ENCODE data around the gene SLC2A9.

SLC2A9 gene

GRCh38 chr4:10019521-10020051, 1.7 kb downstream of the SLC2A9 start:
- no peak for DNase-seq (ENCODE audit: low read depth)

- DNase-seq (ENCODE audit: low read depth) = peak; percentile 88
Observed at GRCh38 chr4:10018818-10019461, 2.4 kb downstream of the SLC2A9 start.

DNA sequence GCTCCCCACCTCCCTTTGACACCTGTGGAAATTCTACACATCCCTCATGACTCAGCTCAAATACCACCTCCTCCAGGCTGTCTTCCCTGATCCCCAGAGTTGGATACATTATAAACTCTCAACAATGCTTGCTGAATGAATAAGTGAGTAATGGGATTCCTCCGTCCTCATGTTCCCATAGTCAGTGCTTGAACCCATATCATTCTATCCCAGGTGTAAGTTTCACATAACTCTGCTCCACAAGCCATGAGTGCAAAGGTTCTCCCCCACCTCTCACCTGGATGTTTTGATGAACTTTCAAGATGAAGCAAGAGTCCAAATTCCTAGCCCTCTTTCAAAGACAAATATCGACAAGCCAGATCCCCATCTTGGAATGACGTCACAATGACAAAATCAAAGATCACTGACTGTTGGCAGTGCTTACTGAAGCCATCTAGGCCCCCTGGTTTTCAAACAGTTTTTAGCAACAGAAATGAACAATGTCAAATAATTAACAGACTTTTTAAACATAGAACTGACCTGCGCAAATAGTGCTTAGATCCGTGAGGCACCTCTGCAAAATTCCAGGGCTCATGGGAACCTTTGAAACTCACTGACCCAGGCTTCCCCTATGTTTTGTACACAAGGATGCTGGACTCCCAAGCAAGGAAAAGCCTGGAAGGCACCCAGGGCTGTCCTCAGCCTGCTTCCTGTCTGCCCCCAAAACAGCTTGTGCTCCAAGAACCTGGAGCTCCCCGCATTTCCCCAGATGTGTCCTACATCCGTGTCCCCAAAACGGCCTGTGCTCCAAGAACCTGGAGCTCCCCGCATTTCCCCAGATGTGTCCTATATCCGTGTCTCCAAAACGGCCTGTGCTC, 4.0 kb downstream of the SLC2A9 start:
- DNase-seq (ENCODE audit: low read depth) = no peak

- DNase-seq (ENCODE audit: low read depth) = no peak
Observed at GRCh38 chr4:10016169-10016568, 5.1 kb downstream of the SLC2A9 start.

GRCh38 chr4:10015140-10015753, 6.0 kb downstream of the SLC2A9 start:
- no peak for DNase-seq (ENCODE audit: low read depth)

GRCh38 chr4:10013722-10014121, 7.6 kb downstream of the SLC2A9 start:
- no peak for DNase-seq (ENCODE audit: low read depth)

DNA sequence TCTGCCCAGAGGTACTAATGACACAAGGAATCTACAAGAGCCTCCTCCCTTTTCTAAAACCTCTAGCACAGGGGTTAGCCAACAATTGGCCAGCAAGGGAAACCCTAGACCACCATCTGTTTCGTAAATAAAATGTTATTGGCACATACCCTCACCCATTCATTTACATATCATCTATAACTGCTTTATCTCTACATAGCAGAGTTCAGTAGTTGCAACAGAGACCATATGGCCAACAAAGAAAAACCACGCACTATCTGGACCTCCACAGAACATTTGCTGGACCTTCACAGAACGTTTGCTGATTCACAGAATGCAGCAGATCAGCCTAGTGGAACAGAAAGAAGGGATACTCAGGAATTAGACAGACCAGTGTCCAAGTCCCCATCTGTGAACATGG, 9.4 kb downstream of the SLC2A9 start:
- DNase-seq (ENCODE audit: low read depth) = no peak

DNA sequence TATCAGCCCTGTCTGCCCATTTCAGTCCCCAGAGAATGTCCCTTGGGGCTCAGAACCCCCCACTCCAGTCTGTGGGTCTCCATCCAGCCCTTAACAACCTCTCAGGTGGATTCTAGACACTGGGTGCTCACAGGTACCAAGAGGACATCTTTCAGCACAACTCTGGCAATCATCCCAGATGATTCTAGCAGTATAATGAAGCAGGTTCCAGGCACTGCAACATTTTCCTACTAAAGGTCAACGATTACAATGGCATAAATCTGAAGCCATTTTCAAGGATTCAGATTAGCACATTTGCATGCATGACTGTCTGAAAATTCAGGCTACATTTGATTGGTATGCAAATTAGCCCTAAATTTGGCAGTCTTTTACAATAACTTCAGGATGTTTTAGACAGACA, 10.0 kb downstream of the SLC2A9 start:
- no peak for DNase-seq (ENCODE audit: low read depth)

GRCh38 chr4:10009861-10010500, 11.3 kb downstream of the SLC2A9 start:
- no peak for DNase-seq (ENCODE audit: low read depth)

DNA sequence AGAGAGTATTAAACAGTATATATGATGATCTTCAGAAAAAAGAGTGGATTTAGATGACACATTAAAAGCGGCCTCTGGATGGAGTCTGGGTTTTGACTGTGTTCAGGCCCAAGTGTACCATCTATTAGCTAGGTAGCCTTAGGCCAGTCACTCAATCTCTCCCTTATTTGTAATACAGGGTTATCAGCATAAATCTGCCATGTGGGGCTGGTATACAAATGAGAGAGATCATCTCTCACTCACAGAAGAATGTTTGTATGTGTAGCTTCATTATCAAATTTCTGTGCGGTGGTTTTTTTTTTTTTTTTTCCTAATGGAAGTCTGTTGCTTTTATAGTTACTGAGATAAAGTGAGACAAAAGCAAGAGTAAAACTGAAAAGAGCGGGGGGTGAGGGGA, 12.7 kb downstream of the SLC2A9 start:
- DNase-seq (ENCODE audit: low read depth) = no peak

DNA sequence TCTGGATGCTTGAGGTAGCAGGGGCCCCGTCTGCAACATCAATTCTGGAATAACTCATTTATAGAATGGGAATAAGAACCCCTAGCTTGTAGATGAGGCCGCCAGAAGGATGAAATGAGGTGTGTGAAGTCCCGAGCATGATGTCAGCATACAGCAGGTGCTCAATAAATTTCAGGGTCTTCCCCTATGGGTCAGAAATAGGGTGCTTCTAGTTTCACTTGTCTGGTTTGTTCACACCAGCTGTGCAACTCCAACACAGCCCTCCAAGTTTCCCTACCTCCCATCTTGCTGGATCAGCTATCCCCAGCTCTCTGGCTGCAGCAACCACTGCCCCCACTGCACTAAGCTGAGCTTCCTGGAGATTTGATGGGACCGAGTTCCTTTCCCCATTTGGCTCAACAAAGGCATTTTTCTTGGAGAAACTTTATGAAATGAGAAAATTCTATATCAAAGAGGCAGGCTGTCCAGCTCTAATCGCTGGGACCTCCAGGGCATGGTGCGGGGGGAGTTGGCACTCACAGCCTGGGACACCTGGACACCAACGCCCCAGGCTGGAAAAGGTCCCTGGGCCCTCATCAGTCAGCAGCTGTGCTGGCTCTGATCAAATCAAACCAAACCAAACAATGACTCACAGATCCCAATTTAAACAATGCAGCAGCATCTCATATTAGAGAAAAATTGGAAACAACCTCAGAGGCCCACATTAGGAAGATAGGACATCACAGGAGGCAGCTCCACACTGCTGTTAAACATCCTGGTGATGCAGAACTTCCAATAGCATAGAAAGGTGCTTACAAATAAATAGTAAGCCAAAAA, 13.3 kb downstream of the SLC2A9 start:
- no peak for DNase-seq (ENCODE audit: low read depth)

- DNase-seq (ENCODE audit: low read depth) = no peak
Observed at GRCh38 chr4:10007436-10007740, 13.9 kb downstream of the SLC2A9 start.

DNA sequence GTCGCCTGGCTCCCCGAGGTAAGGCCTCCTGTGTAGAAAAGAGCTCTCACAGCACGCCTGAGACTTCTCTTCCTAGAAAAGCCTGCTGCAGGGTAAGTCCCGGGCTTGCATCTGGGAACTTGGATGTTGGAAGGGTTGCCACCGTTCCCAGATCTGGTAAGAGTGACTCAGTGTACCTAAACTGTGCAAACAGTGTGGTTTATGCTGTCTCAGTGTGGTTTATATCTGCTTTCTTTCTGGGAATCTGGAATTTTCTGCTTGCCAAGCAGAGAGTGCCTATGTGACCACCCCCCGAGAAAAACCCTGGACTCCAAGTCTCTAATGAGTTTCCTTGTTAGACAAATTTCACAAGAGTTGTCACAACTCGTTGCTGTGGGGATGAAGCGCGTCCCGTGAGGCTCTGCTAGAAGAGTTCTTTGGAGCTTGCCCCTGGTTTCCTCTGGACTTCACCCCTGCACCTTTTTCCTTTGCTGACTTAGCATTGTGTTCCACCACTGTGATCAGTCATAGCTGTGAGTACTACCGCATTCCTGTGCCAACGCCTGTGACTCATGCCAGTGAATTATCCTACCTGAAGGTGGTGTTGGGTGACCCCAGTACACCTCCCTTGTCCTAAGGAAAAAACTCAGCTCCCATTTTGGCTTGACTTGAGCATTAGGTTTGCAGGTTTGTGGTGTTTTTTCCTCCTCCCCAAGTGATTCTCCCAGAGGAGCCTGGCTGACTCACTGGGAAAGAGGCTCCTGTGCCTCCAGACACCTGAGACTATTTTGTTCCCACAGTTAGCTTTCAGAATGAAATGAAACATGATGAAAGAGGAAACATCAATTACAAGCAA, 14.5 kb downstream of the SLC2A9 start:
- DNase-seq (ENCODE audit: low read depth) = no peak

- DNase-seq (ENCODE audit: low read depth) = no peak
Observed at GRCh38 chr4:10006231-10006600, 15.1 kb downstream of the SLC2A9 start.

- DNase-seq (ENCODE audit: low read depth) = no peak
Observed at GRCh38 chr4:10005632-10006031, 15.7 kb downstream of the SLC2A9 start.

DNA sequence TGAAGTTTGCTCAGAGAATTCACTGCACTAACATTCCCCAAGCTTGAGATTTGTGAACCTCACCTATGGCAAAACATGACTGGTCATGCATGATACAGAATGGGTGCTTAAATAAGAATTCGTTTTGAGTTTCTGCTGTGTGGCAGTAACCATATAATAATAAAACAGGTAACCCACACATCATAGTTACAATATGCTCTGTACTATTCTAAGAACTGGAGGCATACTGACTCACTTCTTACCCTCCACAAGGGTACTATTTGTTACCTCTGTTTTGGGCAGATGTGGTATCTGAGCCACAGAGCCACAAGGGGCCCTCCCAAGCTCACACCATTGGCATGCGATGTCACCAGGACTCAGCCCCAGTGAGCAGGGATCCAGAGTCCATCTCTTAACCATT, 17.6 kb downstream of the SLC2A9 start:
- no peak for DNase-seq (ENCODE audit: low read depth)

DNA sequence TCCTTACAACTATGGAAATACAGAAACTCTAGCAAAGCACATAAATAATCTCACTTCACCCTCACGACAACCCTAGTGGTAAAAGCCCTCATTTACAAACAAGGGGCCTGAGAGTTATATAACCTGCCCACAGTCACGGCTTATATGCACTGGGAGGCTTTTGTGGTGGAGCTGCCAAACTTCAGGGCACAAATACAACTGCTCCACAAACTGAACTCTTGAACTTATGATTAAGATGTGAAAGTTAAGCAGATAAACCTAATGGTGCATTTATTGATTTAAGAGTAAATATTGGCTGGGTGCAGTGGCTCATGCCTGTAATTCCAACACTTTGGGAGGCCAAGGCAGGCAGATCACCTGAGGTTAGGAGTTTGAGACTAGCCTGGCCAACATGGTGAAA, 19.0 kb downstream of the SLC2A9 start:
- DNase-seq (ENCODE audit: low read depth) = no peak

DNA sequence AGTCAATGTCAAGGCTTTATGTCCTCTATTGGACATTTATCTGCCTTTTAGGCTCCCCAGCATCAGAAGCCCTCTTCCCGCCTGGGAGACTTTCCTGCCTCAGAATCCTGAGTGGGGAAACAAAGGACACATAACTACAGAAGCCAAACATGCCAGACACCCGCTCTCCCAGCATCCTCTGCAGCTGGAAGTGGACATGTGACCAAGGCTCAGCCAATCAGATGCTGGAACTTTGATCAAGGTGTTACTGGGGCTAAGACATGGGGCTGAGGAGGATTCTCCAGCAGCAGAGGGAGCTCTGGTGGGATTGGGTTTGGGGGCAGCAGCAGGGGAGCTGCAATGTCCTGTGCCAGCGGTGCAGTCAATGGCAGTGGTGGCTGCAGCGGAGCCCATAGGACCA, 19.5 kb downstream of the SLC2A9 start:
- DNase-seq (ENCODE audit: low read depth) = no peak

- no peak for DNase-seq (ENCODE audit: low read depth)
Observed at GRCh38 chr4:9999956-10000561, 21.2 kb downstream of the SLC2A9 start.

DNA sequence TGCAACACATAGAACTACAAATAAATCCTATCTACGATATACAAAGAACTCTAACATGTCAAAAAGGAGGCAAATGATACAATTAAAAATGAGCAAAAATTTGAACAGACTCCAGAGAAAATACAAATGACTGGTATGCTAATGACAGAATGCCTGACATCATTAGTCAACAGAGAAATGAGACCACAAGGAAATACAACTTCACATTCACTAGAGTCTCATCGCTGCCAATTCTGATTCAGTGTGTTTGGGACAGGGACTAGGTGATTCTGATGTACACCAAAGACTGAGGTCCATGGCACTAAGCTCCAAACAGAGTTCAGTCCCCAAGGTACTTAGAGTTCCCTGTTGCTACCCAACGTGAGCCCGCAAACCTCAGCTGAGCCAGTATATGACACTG, 23.4 kb downstream of the SLC2A9 start:
- DNase-seq (ENCODE audit: low read depth) = no peak

Data from stimulated activated CD8-positive, alpha-beta memory T cell treated with anti-CD3 and anti-CD28 coated beads, Interleukin-4, amount 100 ng/mL, for 24 hours (primary cell).